ENCODE results near the gene HDGFL3.

- TF ChIP-seq CTCF (IDR thresholded peaks at IDR 0.05 in 4 of 5, conservative IDR thresholded peaks at IDR 0.05 in 1 of 5) (no peak), POLR2A (IDR thresholded peaks at IDR 0.05) (no peak)
Observed at GRCh38 chr15:83243634-83244033, 36.0 kb upstream of the HDGFL3 start.
